Progenitor cell of endocrine pancreas (in vitro differentiated cells): ENCODE measurements around the gene HOXA13. TPM values are rescaled to one million over a fixed set of nuclear protein-coding genes. Genes with fewer than 3 reads are reported as not detected.

Experiments used
- DNase-seq: peaks from one replicate; pipeline ENCODE4 v3.0.0; 2021; ENCODE audit warnings: low spot score; ENCODE audit not compliant: unreplicated experiment
- H3K27ac Mint-ChIP-seq: 2 replicates; pipeline ENCODE4 v1.8.0; 2021; ENCODE audit warnings: mild to moderate bottlenecking, moderate library complexity, mixed read lengths
- H3K27me3 Mint-ChIP-seq: 2 replicates; pipeline ENCODE4 v1.8.0; 2021; ENCODE audit warnings: mixed read lengths
- H3K36me3 Mint-ChIP-seq: 2 replicates; pipeline ENCODE4 v1.8.0; 2022; ENCODE audit warnings: mixed read lengths; ENCODE audit not compliant: insufficient read depth
- H3K4me1 Mint-ChIP-seq: 2 replicates; pipeline ENCODE4 v1.8.0; 2021; ENCODE audit warnings: low read depth, mixed read lengths
- H3K4me3 Mint-ChIP-seq: 2 replicates; pipeline ENCODE4 v1.8.0; 2021; ENCODE audit warnings: low read depth, mild to moderate bottlenecking, moderate library complexity, mixed read lengths
- H3K9me3 Mint-ChIP-seq: 2 replicates; pipeline ENCODE4 v1.8.0; 2021; ENCODE audit warnings: low read depth, mixed read lengths
- total RNA-seq: library from RNA; stranded (reverse); gene quantifications from 2 replicates; pipeline ENCODE4 v1.2.1, GENCODE V29; 2021
- TF ChIP-seq, protein P1 (sequence below): fragments of 200-600 bp; sonication (generic); IDR thresholded peaks from one replicate; pipeline ENCODE4 v1.5.0; 2021; ENCODE audit warnings: antibody characterized with exemption, mild to moderate bottlenecking; ENCODE audit not compliant: unreplicated experiment

HOXA13 gene
- total RNA-seq, 1 donor from 2014 or later, result not detected

GRCh38 chr7:27189997-27190748 is 9.7 kb downstream of the HOXA13 start:
- Mint-ChIP-seq H3K27ac (no peak overlapping the region), H3K27me3 (peaks cover 97% of the 10 kb centered on the region), H3K36me3 (no peaks in the 10 kb centered on the region), H3K9me3 (no peaks in the 10 kb centered on the region), H3K4me3 (no peak overlapping the region), H3K4me1 (peaks cover 6% of the 10 kb centered on the region)
- no peak for DNase-seq
- TF ChIP-seq, protein P1, sequence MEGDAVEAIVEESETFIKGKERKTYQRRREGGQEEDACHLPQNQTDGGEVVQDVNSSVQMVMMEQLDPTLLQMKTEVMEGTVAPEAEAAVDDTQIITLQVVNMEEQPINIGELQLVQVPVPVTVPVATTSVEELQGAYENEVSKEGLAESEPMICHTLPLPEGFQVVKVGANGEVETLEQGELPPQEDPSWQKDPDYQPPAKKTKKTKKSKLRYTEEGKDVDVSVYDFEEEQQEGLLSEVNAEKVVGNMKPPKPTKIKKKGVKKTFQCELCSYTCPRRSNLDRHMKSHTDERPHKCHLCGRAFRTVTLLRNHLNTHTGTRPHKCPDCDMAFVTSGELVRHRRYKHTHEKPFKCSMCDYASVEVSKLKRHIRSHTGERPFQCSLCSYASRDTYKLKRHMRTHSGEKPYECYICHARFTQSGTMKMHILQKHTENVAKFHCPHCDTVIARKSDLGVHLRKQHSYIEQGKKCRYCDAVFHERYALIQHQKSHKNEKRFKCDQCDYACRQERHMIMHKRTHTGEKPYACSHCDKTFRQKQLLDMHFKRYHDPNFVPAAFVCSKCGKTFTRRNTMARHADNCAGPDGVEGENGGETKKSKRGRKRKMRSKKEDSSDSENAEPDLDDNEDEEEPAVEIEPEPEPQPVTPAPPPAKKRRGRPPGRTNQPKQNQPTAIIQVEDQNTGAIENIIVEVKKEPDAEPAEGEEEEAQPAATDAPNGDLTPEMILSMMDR, result no peak

DNA sequence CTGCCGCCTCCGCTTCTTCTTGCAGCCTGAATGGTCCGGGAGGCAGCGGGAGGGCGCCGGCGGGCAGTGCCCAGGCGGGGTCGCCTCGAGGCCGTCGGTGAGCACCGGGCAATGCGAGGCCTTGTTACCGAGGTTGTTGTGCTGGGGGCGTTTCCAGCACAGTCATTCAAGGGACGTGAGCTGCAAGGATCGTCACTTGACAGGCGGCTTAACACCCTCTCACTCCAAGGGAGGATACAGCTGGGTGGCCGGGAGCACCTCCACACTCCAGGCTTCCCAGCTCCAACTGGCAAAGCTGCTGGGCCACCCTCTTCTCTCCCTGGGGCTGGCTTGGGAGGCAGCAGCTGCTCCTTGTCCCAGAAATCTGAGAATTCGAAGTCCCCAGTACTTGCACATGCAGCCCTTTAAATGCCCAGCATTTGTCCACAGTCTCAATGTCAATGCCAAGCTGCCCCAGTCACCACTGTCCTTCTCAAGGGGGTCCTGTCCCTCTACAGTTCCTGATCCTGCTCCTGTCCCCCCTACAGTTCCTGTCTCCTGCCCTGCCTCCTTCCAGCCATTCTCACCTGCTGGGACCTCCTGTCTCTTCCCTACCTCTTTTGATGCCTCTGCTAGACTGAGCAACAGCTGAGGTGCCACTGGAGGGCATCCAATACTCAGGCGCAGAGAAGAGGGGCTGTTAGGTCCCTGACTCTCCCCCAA is 10.4 kb downstream of the HOXA13 start:
- Mint-ChIP-seq H3K27ac (no peak overlapping the region), H3K9me3 (no peaks in the 10 kb centered on the region), H3K4me3 (no peak overlapping the region), H3K4me1 (peaks cover 6% of the 10 kb centered on the region), H3K27me3 (peaks cover 97% of the 10 kb centered on the region), H3K36me3 (no peaks in the 10 kb centered on the region)
- DNase-seq, result no peak
- TF ChIP-seq, protein P1, result no peak

DNA sequence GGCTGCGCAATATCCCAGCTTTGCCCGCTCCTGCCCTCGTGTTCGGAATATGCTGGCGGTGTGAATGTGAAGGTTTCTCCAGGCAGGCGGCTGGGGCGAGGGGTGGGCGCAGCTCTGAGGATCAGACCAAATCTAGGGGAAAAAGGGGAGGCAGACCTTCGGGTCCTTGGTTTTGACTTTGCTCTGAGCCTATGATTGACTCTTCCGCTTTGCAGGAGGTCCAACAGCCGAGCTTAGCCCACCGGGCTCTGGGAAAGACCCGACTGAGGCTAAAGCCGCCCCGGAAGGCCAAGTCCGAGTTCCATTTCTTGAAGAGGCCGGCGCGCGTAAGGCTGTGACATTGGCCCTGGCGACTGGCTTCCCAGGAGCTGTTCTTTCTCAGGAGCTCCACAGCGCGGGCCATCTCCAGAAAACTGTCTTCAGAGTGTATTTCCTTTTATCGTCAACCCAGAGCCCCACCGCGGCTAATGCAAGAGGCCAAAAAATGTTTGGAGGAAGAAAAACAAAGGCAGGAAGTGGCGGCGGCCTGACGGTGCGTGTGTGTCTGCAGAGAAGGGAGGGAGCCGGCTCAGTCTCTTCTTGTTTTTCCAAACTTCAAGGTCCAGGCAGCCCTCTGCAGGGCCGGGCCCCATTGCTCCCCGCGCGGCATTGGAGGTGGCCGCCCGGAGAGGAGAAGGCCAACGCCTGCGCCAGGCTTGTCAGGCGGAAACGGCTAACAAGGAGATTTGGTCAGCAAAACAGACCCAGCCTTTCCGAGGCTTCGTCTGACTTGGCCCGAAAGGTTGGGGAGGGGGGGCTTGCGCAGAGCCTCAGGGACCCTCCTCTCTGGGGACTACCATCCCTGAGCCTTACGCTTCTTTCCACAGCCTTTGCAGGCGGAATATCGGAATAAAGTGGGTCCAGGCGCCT is 11.3 kb downstream of the HOXA13 start:
- no peak for DNase-seq
- TF ChIP-seq, protein P1, result no peak
- Mint-ChIP-seq H3K4me3 (peak overlapping the region; percentile 9), H3K27me3 (peaks cover 95% of the 10 kb centered on the region), H3K4me1 (peaks cover 6% of the 10 kb centered on the region), H3K27ac (no peak overlapping the region), H3K9me3 (no peaks in the 10 kb centered on the region), H3K36me3 (no peaks in the 10 kb centered on the region)

DNA sequence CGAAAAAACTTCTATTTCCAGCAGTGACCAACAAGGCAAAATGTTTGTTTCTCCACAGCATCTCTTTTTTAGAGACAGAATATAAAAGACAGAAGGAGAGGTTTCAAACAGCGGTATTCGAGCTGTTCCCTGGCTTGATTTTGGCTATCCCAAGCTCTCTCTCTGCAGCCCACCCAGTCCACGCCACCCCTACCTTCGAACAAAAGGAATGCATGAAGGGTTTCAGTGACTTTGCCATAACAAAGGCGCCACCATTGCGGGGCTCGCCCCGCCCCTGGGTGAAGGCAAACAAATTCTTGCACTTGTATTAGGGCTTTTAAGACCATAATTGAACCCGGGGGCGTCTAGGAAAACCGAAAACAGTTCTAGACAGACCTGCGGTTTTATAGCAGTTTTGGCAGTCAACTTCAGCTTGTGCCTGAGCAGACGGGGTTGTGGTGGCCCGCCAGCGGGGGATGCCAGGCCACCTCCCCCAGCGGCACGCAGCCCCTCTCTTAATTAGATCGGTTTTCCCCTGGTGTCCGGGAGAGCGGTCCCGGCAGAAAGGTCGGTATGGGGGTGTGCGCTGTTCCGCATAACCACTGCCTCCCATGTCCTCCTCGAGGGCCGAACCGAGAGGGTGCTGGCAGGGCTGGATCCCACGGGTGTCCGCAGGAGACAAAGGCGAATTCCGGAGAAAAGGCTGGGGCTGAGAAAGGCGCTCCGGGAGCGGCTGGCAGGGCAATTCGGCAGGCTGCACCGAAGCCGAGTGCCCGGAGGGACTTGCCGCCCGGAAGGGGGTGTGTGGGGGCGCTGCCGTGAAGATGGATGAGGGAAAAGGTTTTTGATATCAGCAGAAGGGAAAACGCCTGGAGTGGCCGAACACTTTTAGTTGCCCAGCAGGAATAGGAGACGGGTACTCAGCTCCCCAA is 12.2 kb downstream of the HOXA13 start:
- peaks cover 97% of the 10 kb centered on the region for H3K27me3 Mint-ChIP-seq

More for the DNA sequence above, 12.2 kb downstream of the HOXA13 start:
- Mint-ChIP-seq H3K4me1 (peaks cover 6% of the 10 kb centered on the region), H3K9me3 (no peaks in the 10 kb centered on the region), H3K27ac (no peak overlapping the region), H3K4me3 (no peak overlapping the region), H3K36me3 (no peaks in the 10 kb centered on the region)
- DNase-seq, result no peak
- TF ChIP-seq, protein P1, result no peak
